Osteoblast (primary cell): ENCODE measurements around the gene ZFYVE9. TPM values are rescaled to one million over a fixed set of nuclear protein-coding genes. Genes with fewer than 3 reads are reported as not detected.

Experiments
- DNase-seq: peaks from one replicate; pipeline ENCODE4 v3.0.0; 2011; ENCODE audit warnings: low spot score, mixed read lengths; ENCODE audit not compliant: insufficient read length; ENCODE audit errors: missing footprints
- H2AFZ ChIP-seq: 2 replicates; pipeline ENCODE4 v1.6.0; 2011; ENCODE audit warnings: mild to moderate bottlenecking, low read length
- H3K27ac ChIP-seq: 2 replicates; pipeline ENCODE4 v1.5.1; 2011; ENCODE audit warnings: mild to moderate bottlenecking, low read depth, low read length, moderate library complexity
- H3K27me3 ChIP-seq: 2 replicates; pipeline ENCODE4 v1.6.0; 2012; ENCODE audit warnings: mild to moderate bottlenecking, control low read depth, inconsistent platforms, low read length, moderate library complexity; ENCODE audit not compliant: insufficient read depth
- H3K36me3 ChIP-seq: 2 replicates; pipeline ENCODE4 v1.5.1; 2011; ENCODE audit warnings: mild to moderate bottlenecking, low read length, control low read depth, moderate library complexity; ENCODE audit not compliant: insufficient read depth
- H3K4me1 ChIP-seq: 2 replicates; pipeline ENCODE4 v1.5.1; 2011; ENCODE audit warnings: mild to moderate bottlenecking, low read length, control low read depth, moderate library complexity; ENCODE audit not compliant: insufficient read depth
- H3K4me2 ChIP-seq: 2 replicates; pipeline ENCODE4 v1.6.0; 2011; ENCODE audit warnings: mild to moderate bottlenecking, low read length; ENCODE audit not compliant: insufficient read depth
- H3K4me3 ChIP-seq: fragments of 200-600 bp; sonication (generic); 3 replicates; pipeline ENCODE4 v1.5.1; 2012; ENCODE audit warnings: mild to moderate bottlenecking, low read length, inconsistent platforms; ENCODE audit not compliant: insufficient read depth
- H3K79me2 ChIP-seq: 2 replicates; pipeline ENCODE4 v1.6.0; 2012; ENCODE audit warnings: mild to moderate bottlenecking, low read length, control low read depth, inconsistent platforms; ENCODE audit not compliant: insufficient read depth
- H3K9me3 ChIP-seq: 2 replicates; pipeline ENCODE4 v1.5.1; 2011; ENCODE audit warnings: low read depth, low read length, control low read depth
- H4K20me1 ChIP-seq: 2 replicates; pipeline ENCODE4 v1.6.0; 2012; ENCODE audit warnings: mild to moderate bottlenecking, low read length, control low read depth; ENCODE audit not compliant: insufficient read depth
- CTCF ChIP-seq: IDR thresholded peaks from 2 replicates; pipeline ENCODE4 v1.5.1; 2011; ENCODE audit warnings: mild to moderate bottlenecking, low read depth, low read length, moderate library complexity; ENCODE audit errors: extremely low read depth
- total RNA-seq: library from RNA; depleted of rRNA; stranded (reverse); fragments of >200 nt; gene quantifications from 2 replicates; pipeline ENCODE4 v1.2.3, GENCODE V29; 2012

ZFYVE9 gene
- total RNA-seq, 1 donor, result 38.0 TPM

DNA sequence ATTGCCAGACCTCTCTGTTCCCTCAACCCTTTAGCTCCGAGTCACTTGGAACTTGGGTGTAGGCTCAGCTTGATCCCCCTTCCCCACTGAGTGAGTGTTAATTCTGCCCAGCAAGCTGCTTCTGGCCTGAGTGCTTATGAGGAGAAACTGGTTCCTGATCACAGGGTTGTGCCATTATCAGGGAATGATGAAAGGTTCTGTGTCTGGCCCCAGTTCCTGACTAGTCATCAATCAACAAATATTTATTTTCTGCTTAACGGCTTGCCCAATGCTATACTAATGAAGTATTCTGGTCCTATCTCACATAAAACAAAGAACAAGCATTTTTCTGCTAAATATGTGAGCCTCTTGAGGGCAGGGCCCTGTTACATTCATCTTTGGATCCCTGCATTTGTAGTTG lies 203.4 kb downstream of the ZFYVE9 start:
- peak; percentile 21 for DNase-seq
- Histone ChIP-seq H3K27ac (no peak overlapping the region), H3K79me2 (no peaks in the 10 kb centered on the region), H3K36me3 (peaks cover 5% of the 10 kb centered on the region), H3K4me3 (no peak overlapping the region), H3K27me3 (no peaks in the 10 kb centered on the region), H4K20me1 (no peaks in the 10 kb centered on the region), H3K9me3 (no peaks in the 10 kb centered on the region), H2AFZ (no peak overlapping the region), H3K4me2 (no peak overlapping the region), H3K4me1 (no peaks in the 10 kb centered on the region)
- no peak for TF ChIP-seq CTCF

DNA sequence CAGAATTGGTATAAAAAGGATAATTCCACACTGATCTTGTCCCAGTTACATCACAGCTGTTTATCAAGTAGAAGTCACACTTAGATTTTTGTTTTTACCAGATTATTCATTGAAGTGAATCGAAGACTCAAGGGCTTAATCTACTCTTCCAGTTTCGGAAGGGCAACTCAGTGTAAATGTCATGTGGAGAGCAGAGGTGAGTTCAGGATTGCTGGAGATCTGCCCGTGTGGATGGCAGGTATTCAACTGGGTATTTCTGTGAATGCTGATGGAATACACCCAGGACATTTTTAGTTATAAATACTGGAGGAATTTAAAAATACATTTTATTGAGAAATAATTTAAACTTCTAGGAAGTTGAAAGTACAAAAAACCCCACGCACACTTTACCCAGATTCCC lies 204.8 kb downstream of the ZFYVE9 start:
- Histone ChIP-seq H2AFZ (no peak overlapping the region), H3K79me2 (no peaks in the 10 kb centered on the region), H3K4me2 (no peak overlapping the region), H3K9me3 (no peaks in the 10 kb centered on the region), H3K27ac (no peak overlapping the region), H3K36me3 (peaks cover 6% of the 10 kb centered on the region), H3K4me3 (no peak overlapping the region), H3K4me1 (peaks cover 9% of the 10 kb centered on the region), H4K20me1 (no peaks in the 10 kb centered on the region), H3K27me3 (no peaks in the 10 kb centered on the region)
- DNase-seq, result no peak
- TF ChIP-seq CTCF, result no peak

GRCh38 chr1:52348704-52349300 lies 206.9 kb downstream of the ZFYVE9 start:
- peak; percentile 37 for TF ChIP-seq CTCF
- no peaks in the 10 kb centered on the region for H3K79me2 ChIP-seq
- H3K27me3 ChIP-seq, result no peaks in the 10 kb centered on the region
- peaks cover 22% of the 10 kb centered on the region for H3K36me3 ChIP-seq
- H3K4me3 ChIP-seq, result no peak overlapping the region
- no peaks in the 10 kb centered on the region for H4K20me1 ChIP-seq
- DNase-seq, result peak; percentile 85
- no peak overlapping the region for H2AFZ ChIP-seq
- H3K4me2 ChIP-seq, result no peak overlapping the region
- no peaks in the 10 kb centered on the region for H3K9me3 ChIP-seq
- H3K4me1 ChIP-seq, result peaks cover 9% of the 10 kb centered on the region
- H3K27ac ChIP-seq, result no peak overlapping the region

GRCh38 chr1:52352690-52353089 lies 210.8 kb downstream of the ZFYVE9 start:
- Histone ChIP-seq H2AFZ (no peak overlapping the region), H3K9me3 (no peaks in the 10 kb centered on the region), H3K4me2 (no peak overlapping the region), H3K27ac (no peak overlapping the region), H4K20me1 (no peaks in the 10 kb centered on the region), H3K4me1 (peaks cover 9% of the 10 kb centered on the region), H3K79me2 (no peaks in the 10 kb centered on the region), H3K36me3 (peaks cover 54% of the 10 kb centered on the region), H3K27me3 (no peaks in the 10 kb centered on the region), H3K4me3 (no peak overlapping the region)
- no peak for TF ChIP-seq CTCF
- peak; percentile 54 for DNase-seq
